ENCODE measurements around the gene CYP4F3.
A peak's percentile ranks its signal among the peaks of the same experiment; 100 is the strongest.
"Not testable (repeated sequence)": the region's sequence is repeated elsewhere in the genome, so short reads cannot be mapped to it uniquely, and the experiment has no call there.

CYP4F3 gene

GRCh38 chr19:15671891-15672579 lies 31.3 kb downstream of the CYP4F3 start:
- DNase-seq = no peak

- DNase-seq = no peak
Observed at GRCh38 chr19:15672580-15673175, 32.0 kb downstream of the CYP4F3 start, which contains the start of gene CYP4F12. Gene CYP4F12, plus strand, starts transcription at chr19:15673087. Its CDS starts 443 bp downstream, at chr19:15673530.

- DNase-seq = no peak
Observed at GRCh38 chr19:15673176-15673654, 32.5 kb downstream of the CYP4F3 start.

GRCh38 chr19:15675560-15675959 lies 34.9 kb downstream of the CYP4F3 start:
- DNase-seq = no peak

- DNase-seq = no peak
Observed at GRCh38 chr19:15679089-15679488, 38.4 kb downstream of the CYP4F3 start.

GRCh38 chr19:15679865-15680264 lies 39.2 kb downstream of the CYP4F3 start:
- not testable (repeated sequence) for DNase-seq

- DNase-seq = no peak
Observed at GRCh38 chr19:15680478-15681322, 40.0 kb downstream of the CYP4F3 start.

GRCh38 chr19:15683411-15683810 lies 42.7 kb downstream of the CYP4F3 start:
- DNase-seq = no peak

GRCh38 chr19:15684828-15685227 lies 44.1 kb downstream of the CYP4F3 start:
- DNase-seq = no peak

GRCh38 chr19:15696654-15697194 lies 56.0 kb downstream of the CYP4F3 start:
- no peak for DNase-seq

GRCh38 chr19:15701757-15702533 lies 61.2 kb downstream of the CYP4F3 start:
- no peak for DNase-seq

GRCh38 chr19:15702534-15702930 lies 61.8 kb downstream of the CYP4F3 start:
- DNase-seq = peak; percentile 84
